Measurements from ENCODE around the gene PDCL3. TPM values are rescaled to one million over a fixed set of nuclear protein-coding genes. Genes with fewer than 3 reads are reported as not detected.

The PDCL3 gene
- total and polyA plus RNA-seq, 9 donors: 9.8 to 34.5 (median 19.1) TPM

DNA sequence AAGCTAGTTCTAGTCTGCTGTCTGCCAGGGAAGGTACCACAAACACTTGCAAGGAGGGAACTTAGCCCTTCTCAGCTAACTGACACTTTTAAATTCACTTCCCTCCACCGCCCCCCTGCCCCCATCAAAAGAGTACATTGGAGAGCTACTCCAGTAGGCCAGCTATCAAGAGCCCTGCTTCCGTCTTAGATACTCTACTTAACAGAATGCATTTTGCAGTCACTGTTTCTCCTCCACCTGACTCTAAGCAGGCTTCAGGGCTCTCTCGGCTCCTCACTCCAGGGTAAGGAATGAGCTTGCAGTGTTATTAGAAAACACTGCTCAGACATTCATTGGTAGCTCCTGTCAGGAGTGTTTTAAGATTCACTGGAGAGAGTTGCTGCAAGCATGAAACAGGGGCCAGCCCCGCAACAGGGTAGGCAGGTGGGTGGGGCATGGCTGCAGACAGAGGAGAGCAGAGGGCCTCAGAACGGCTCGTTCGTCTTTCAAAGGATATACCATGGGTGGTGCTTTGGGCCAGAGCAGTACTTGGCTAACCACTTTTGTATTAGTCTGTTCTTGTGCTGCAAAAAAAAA lies 35.3 kb upstream of the PDCL3 start:
- TF ChIP-seq POLR2A (IDR thresholded peaks at IDR 0.05) (no peak), CTCF (IDR thresholded peaks at IDR 0.05) (no peak), EP300 (IDR thresholded peaks at IDR 0.05) (no peak)
- no peak overlapping the region for H3K27ac ChIP-seq
- 51 to 57% (median 55%) methylated on average over 7 of the region's 7 CpGs for WGBS, 3 donors
- no peak for DNase-seq
- intact Hi-C loops (cut with DNase I): no loop called here
- no peaks in the 10 kb centered on the region for H3K4me1 ChIP-seq (ENCODE audit: insufficient read depth)
- H3K9me3 ChIP-seq: no peaks in the 10 kb centered on the region
- no peaks in the 10 kb centered on the region for H3K27me3 ChIP-seq
- H3K4me3 ChIP-seq: no peak overlapping the region
- no peaks in the 10 kb centered on the region for H3K36me3 ChIP-seq

- Histone ChIP-seq H3K9me3 (no peaks in the 10 kb centered on the region), H3K27me3 (no peaks in the 10 kb centered on the region), H3K36me3 (no peaks in the 10 kb centered on the region), H3K4me1 (ENCODE audit: insufficient read depth) (no peaks in the 10 kb centered on the region), H3K4me3 (no peak overlapping the region), H3K27ac (no peak overlapping the region)
- 85 to 91% (median 89%) methylated on average over 8 of the region's 8 CpGs for whole genome bisulfite sequencing, 3 donors
- no peak for DNase-seq
- no peak for TF ChIP-seq EP300 (IDR thresholded peaks at IDR 0.05)
- intact Hi-C loops (cut with DNase I): no loop called here
These were observed 33.6 kb upstream of the PDCL3 start for GRCh38 chr2:100529176-100529575.

DNA sequence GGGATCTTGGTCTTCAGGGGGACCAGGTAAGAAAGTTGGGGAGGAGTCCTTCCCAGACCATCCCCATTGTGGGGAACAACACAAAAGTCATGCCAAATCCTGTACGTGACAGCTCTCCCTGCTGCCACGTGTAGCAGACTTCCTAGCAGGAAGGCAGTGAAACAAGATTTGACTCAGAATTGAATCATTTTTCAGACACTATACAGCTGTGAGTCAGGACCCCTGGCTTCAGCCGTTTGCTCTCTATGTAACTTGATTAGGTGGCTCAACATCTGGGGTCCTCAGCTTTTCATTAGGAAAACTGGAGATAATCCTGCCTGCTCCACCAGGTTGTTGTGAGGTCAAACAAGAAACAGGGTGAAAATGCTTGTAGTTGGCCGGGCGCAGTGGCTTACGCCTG lies 32.9 kb upstream of the PDCL3 start:
- Histone ChIP-seq H3K4me1 (ENCODE audit: insufficient read depth) (no peaks in the 10 kb centered on the region), H3K36me3 (no peaks in the 10 kb centered on the region), H3K27me3 (no peaks in the 10 kb centered on the region), H3K4me3 (no peak overlapping the region), H3K27ac (no peak overlapping the region), H3K9me3 (no peaks in the 10 kb centered on the region)
- intact Hi-C loops (cut with DNase I): no loop called here
- no peak for TF ChIP-seq POLR2A (IDR thresholded peaks at IDR 0.05)
- no peak for TF ChIP-seq EP300 (IDR thresholded peaks at IDR 0.05)
- no peak for TF ChIP-seq CTCF (IDR thresholded peaks at IDR 0.05)
- no peak for DNase-seq
- 67 to 75% (median 68%) methylated on average over 6 of the region's 6 CpGs for WGBS, 3 donors

DNA sequence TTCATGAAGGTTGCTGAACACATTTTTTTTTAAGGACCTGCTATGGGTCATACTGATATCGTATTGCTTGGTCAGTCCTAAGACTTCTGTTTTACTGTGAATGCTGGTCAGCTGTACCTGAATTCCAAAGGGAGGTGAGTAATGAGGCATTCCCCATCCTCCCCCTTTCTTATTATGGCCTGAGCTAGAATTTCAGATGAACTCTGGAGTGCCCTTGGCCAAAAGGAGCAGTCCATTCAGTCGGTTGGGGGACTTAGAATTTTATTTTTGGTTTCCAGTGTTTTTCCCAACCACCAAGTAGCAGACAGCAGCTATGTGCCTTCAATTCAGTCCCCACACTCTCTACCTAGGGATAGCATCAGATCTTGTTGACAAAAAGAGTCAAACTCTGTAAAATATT lies 26.9 kb upstream of the PDCL3 start:
- Histone ChIP-seq H3K27me3 (no peaks in the 10 kb centered on the region), H3K9me3 (no peaks in the 10 kb centered on the region), H3K27ac (no peak overlapping the region), H3K4me1 (ENCODE audit: insufficient read depth) (no peaks in the 10 kb centered on the region), H3K4me3 (no peak overlapping the region), H3K36me3 (no peaks in the 10 kb centered on the region)
- DNase-seq: no peak
- WGBS, 3 donors: 33 to 49% (median 44%) methylated on average over 2 of the region's 2 CpGs
- TF ChIP-seq POLR2A (IDR thresholded peaks at IDR 0.05): no peak
- TF ChIP-seq EP300 (IDR thresholded peaks at IDR 0.05): no peak
- no peak for TF ChIP-seq CTCF (IDR thresholded peaks at IDR 0.05)
- intact Hi-C loops (cut with DNase I): no loop called here

- no peak overlapping the region for H3K4me3 ChIP-seq
- H3K9me3 ChIP-seq: no peaks in the 10 kb centered on the region
- DNase-seq: no peak
- TF ChIP-seq CTCF (IDR thresholded peaks at IDR 0.05): no peak
- no peak for TF ChIP-seq POLR2A (IDR thresholded peaks at IDR 0.05)
- no peak for TF ChIP-seq EP300 (IDR thresholded peaks at IDR 0.05)
- H3K4me1 ChIP-seq (ENCODE audit: insufficient read depth): no peaks in the 10 kb centered on the region
- intact Hi-C loops (cut with DNase I): no loop called here
- no peak overlapping the region for H3K27ac ChIP-seq
- no peaks in the 10 kb centered on the region for H3K36me3 ChIP-seq
- WGBS, 3 donors: 71 to 77% (median 77%) methylated on average over 9 of the region's 9 CpGs
- H3K27me3 ChIP-seq: no peaks in the 10 kb centered on the region
These were observed 24.9 kb upstream of the PDCL3 start for GRCh38 chr2:100537918-100538317.

Measured in ovary (tissue), 9 donors.